Peyer's patch (tissue), 4 donors: Measurements from ENCODE around the gene MAP3K19.

ENCODE experiments used
- CTCF ChIP-seq, 6 experiments: fragments of 450-650 bp in 4 of 6; fragments of 200-600 bp in 2 of 6; sonication (generic) in 1 of 6; IDR thresholded peaks; one replicate each; pipeline ENCODE4 v1.5.1; 2017 to 2019; ENCODE audit warnings: antibody characterized with exemption in 6 of 6, mild to moderate bottlenecking in 3 of 6, moderate library complexity in 1 of 6
- POLR2A ChIP-seq, 2 donors: fragments of 450-650 bp; IDR thresholded peaks; one replicate each; pipeline ENCODE4 v1.5.1; 2017; ENCODE audit warnings: antibody characterized with exemption in 2 of 2, mild to moderate bottlenecking in 2 of 2, moderate library complexity in 2 of 2

GRCh38 chr2:135050132-135050531 is 2.9 kb upstream of the MAP3K19 start:
- no peak for TF ChIP-seq CTCF (IDR thresholded peaks at IDR 0.05)
- TF ChIP-seq POLR2A (IDR thresholded peaks at IDR 0.05): no peak
